ENCODE data around the gene DISC1.

Gene DISC1

GRCh38 chr1:231665726-231666125 is 39.1 kb downstream of the DISC1 start:
- H3K9me3 ChIP-seq (ENCODE audit: severe bottlenecking) = no peaks in the 10 kb centered on the region
- no peak overlapping the region for H3K27ac ChIP-seq (ENCODE audit: poor library complexity, severe bottlenecking)
- no peaks in the 10 kb centered on the region for H3K27me3 ChIP-seq (ENCODE audit: insufficient read depth, poor library complexity, severe bottlenecking)
- no peaks in the 10 kb centered on the region for H3K4me1 ChIP-seq (ENCODE audit: insufficient read depth, poor library complexity, severe bottlenecking)
- TF ChIP-seq CTCF (IDR thresholded peaks at IDR 0.05; ENCODE audit: poor library complexity, severe bottlenecking) = no peak
- DNase-seq (ENCODE audit: low spot score) (no peak), ATAC-seq (ENCODE audit: low read depth) (no peak)
- H3K36me3 ChIP-seq (ENCODE audit: low read depth) = no peaks in the 10 kb centered on the region
- H3K4me3 ChIP-seq (ENCODE audit: severe bottlenecking) = no peak overlapping the region

GRCh38 chr1:231666220-231666936 is 39.8 kb downstream of the DISC1 start:
- Histone ChIP-seq H3K36me3 (ENCODE audit: low read depth) (no peaks in the 10 kb centered on the region), H3K27me3 (ENCODE audit: insufficient read depth, poor library complexity, severe bottlenecking) (no peaks in the 10 kb centered on the region), H3K27ac (ENCODE audit: poor library complexity, severe bottlenecking) (no peak overlapping the region), H3K4me3 (ENCODE audit: severe bottlenecking) (no peak overlapping the region), H3K9me3 (ENCODE audit: severe bottlenecking) (no peaks in the 10 kb centered on the region), H3K4me1 (ENCODE audit: insufficient read depth, poor library complexity, severe bottlenecking) (no peaks in the 10 kb centered on the region)
- TF ChIP-seq CTCF (IDR thresholded peaks at IDR 0.05; ENCODE audit: poor library complexity, severe bottlenecking) = no peak
- no peak for DNase-seq (ENCODE audit: low spot score)
- no peak for ATAC-seq (ENCODE audit: low read depth)

- no peak for TF ChIP-seq CTCF (IDR thresholded peaks at IDR 0.05; ENCODE audit: poor library complexity, severe bottlenecking)
- ATAC-seq (ENCODE audit: low read depth) = no peak
- Histone ChIP-seq H3K4me3 (ENCODE audit: severe bottlenecking) (no peak overlapping the region), H3K27me3 (ENCODE audit: insufficient read depth, poor library complexity, severe bottlenecking) (no peaks in the 10 kb centered on the region), H3K27ac (ENCODE audit: poor library complexity, severe bottlenecking) (no peak overlapping the region), H3K9me3 (ENCODE audit: severe bottlenecking) (no peaks in the 10 kb centered on the region), H3K4me1 (ENCODE audit: insufficient read depth, poor library complexity, severe bottlenecking) (no peaks in the 10 kb centered on the region), H3K36me3 (ENCODE audit: low read depth) (no peaks in the 10 kb centered on the region)
- no peak for DNase-seq (ENCODE audit: low spot score)
Observed at GRCh38 chr1:231666937-231667608, 40.5 kb downstream of the DISC1 start.

GRCh38 chr1:231667896-231668506 is 41.4 kb downstream of the DISC1 start:
- Histone ChIP-seq H3K4me1 (ENCODE audit: insufficient read depth, poor library complexity, severe bottlenecking) (no peaks in the 10 kb centered on the region), H3K27ac (ENCODE audit: poor library complexity, severe bottlenecking) (no peak overlapping the region), H3K27me3 (ENCODE audit: insufficient read depth, poor library complexity, severe bottlenecking) (no peaks in the 10 kb centered on the region), H3K36me3 (ENCODE audit: low read depth) (no peaks in the 10 kb centered on the region), H3K9me3 (ENCODE audit: severe bottlenecking) (no peaks in the 10 kb centered on the region), H3K4me3 (ENCODE audit: severe bottlenecking) (no peak overlapping the region)
- ATAC-seq (ENCODE audit: low read depth) (no peak), DNase-seq (ENCODE audit: low spot score) (no peak)
- TF ChIP-seq CTCF (IDR thresholded peaks at IDR 0.05; ENCODE audit: poor library complexity, severe bottlenecking) = no peak

All from RWPE2 (cell line).